Measurements from ENCODE around the gene SCN5A. TPM values are rescaled to one million over a fixed set of nuclear protein-coding genes. Genes with fewer than 3 reads are reported as not detected.

Gene SCN5A
- total RNA-seq, 1 experiment from 2014 or later = 13.6 TPM

- TF ChIP-seq ZNF425 (CRISPR knock-in tag; conservative IDR thresholded peaks at IDR 0.05) (no peak), ZSCAN18 (CRISPR knock-in tag; IDR thresholded peaks at IDR 0.05) (no peak), GRHL2 (CRISPR knock-in tag; IDR thresholded peaks at IDR 0.05; ENCODE audit: insufficient replicate concordance, severe bottlenecking) (no peak), CDX4 (CRISPR knock-in tag; IDR thresholded peaks at IDR 0.05; ENCODE audit: borderline replicate concordance) (no peak), FOXP4 (CRISPR knock-in tag; IDR thresholded peaks at IDR 0.05) (no peak), RELA (CRISPR knock-in tag; IDR thresholded peaks at IDR 0.05; ENCODE audit: borderline replicate concordance) (no peak), E2F5 (CRISPR knock-in tag; IDR thresholded peaks at IDR 0.05) (no peak), SP1 (CRISPR knock-in tag; conservative IDR thresholded peaks at IDR 0.05) (no peak), ESRRA (CRISPR knock-in tag; IDR thresholded peaks at IDR 0.05; ENCODE audit: borderline replicate concordance) (no peak), ZBTB21 (CRISPR knock-in tag; IDR thresholded peaks at IDR 0.05; ENCODE audit: borderline replicate concordance) (no peak)
These were observed 72.7 kb downstream of the SCN5A start (continued) for GRCh38 chr3:38576526-38577370.

- DNase-seq (ENCODE audit: low spot score) (no peak), ATAC-seq (no peak)
- Mint-ChIP-seq H3K36me3 (no peaks in the 10 kb centered on the region), H3K27ac (no peak overlapping the region), H3K9me3 (no peaks in the 10 kb centered on the region), H3K27me3 (ENCODE audit: low read depth) (no peaks in the 10 kb centered on the region), H3K4me1 (0 out of 2 replicates have a peak, but pooled peaks cover 5% of the 10 kb centered on the region), H3K4me3 (no peak overlapping the region)
- ChIA-PET CTCF (no interaction called here), POLR2A (interaction anchor here (0.6 kb wide), 1 partner anchor 197 kb away, joined by 3 read pairs; no protein-coding TSS in a partner anchor)
- no peak for TF ChIP-seq ATF1 (CRISPR knock-in tag; IDR thresholded peaks at IDR 0.05)
- no peak for TF ChIP-seq NFE2L1 (CRISPR knock-in tag; IDR thresholded peaks at IDR 0.05)
- no peak for TF ChIP-seq ATF6 (CRISPR knock-in tag; IDR thresholded peaks at IDR 0.05)
- no peak for TF ChIP-seq PRRX2 (CRISPR knock-in tag; IDR thresholded peaks at IDR 0.05)
- no peak for TF ChIP-seq FOXJ3 (CRISPR knock-in tag; IDR thresholded peaks at IDR 0.05; ENCODE audit: borderline replicate concordance)
- no peak for TF ChIP-seq ZNF425 (CRISPR knock-in tag; conservative IDR thresholded peaks at IDR 0.05)
- TF ChIP-seq SMAD4 (CRISPR knock-in tag; IDR thresholded peaks at IDR 0.05) = no peak
- TF ChIP-seq OVOL2 (CRISPR knock-in tag; IDR thresholded peaks at IDR 0.05; ENCODE audit: borderline replicate concordance) = no peak
- no peak for TF ChIP-seq E2F5 (CRISPR knock-in tag; IDR thresholded peaks at IDR 0.05)
- TF ChIP-seq MYBL2 (CRISPR knock-in tag; IDR thresholded peaks at IDR 0.05) = no peak
- TF ChIP-seq ZNF416 (CRISPR knock-in tag; IDR thresholded peaks at IDR 0.05) = no peak
- TF ChIP-seq ZBTB43 (CRISPR knock-in tag; IDR thresholded peaks at IDR 0.05) = no peak
- TF ChIP-seq NR2C2 (CRISPR knock-in tag; IDR thresholded peaks at IDR 0.05) = no peak
These were observed 73.4 kb downstream of the SCN5A start for GRCh38 chr3:38576131-38576525.

All from WTC11 (cell line).